HG03108 (cell line): ENCODE measurements around the gene LIN37.
"Not testable (repeated sequence)": the region's sequence is repeated elsewhere in the genome, so short reads cannot be mapped to it uniquely, and the experiment has no call there.

Experiments used
- ATAC-seq: cut with Tn5 transposase; IDR thresholded peaks from one replicate; pipeline ENCODE4 v1.9.1; 2021; ENCODE audit warnings: moderate library complexity; ENCODE audit not compliant: unreplicated experiment

Gene LIN37

DNA sequence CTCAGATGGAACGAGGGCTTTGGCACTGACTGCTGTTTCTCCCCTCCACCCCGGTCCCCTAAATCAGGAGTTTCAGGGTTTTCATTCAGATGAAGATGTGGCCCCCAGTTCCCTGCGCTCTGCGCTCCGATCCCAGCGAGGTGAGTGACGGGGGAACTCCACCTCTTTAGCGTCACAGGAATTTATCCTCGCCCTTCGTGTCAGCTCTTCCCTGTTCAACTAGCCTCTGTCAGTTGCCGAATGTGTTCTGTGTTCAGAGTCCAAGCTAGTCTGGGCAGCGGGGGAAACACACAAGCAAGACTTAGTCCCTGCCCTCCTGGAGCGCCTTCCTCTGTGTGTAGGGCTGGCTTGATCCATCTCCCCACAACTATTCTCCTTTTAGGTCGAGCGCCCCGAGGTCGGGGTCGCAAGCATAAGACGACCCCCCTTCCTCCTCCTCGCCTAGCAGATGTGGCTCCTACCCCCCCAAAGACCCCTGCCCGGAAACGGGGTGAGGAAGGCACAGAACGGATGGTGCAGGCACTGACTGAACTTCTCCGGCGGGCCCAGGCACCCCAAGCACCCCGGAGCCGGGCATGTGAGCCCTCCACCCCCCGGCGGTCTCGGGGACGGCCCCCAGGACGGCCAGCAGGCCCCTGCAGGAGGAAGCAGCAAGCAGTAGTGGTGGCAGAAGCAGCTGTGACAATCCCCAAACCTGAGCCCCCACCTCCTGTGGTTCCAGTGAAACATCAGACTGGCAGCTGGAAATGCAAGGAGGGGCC, 28.8 kb upstream of the LIN37 start:
- no peak for ATAC-seq

DNA sequence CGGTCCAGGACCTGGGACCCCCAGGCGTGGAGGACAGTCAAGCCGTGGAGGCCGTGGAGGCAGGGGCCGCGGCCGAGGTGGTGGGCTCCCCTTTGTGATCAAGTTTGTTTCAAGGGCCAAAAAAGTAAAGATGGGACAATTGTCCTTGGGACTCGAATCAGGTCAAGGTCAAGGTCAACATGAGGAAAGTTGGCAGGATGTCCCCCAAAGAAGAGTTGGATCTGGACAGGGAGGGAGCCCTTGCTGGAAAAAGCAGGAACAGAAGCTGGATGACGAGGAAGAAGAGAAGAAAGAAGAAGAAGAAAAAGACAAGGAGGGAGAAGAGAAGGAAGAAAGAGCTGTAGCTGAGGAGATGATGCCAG, 28.2 kb upstream of the LIN37 start:
- no peak for ATAC-seq

DNA sequence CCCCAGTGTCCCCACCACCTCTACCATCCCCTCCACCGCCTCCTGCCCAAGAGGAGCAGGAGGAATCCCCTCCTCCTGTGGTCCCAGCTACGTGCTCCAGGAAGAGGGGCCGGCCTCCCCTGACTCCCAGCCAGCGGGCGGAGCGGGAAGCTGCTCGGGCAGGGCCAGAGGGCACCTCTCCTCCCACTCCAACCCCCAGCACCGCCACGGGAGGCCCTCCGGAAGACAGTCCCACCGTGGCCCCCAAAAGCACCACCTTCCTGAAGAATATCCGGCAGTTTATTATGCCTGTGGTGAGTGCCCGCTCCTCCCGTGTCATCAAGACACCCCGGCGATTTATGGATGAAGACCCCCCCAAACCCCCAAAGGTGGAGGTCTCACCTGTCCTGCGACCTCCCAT, 27.7 kb upstream of the LIN37 start:
- no peak for ATAC-seq

DNA sequence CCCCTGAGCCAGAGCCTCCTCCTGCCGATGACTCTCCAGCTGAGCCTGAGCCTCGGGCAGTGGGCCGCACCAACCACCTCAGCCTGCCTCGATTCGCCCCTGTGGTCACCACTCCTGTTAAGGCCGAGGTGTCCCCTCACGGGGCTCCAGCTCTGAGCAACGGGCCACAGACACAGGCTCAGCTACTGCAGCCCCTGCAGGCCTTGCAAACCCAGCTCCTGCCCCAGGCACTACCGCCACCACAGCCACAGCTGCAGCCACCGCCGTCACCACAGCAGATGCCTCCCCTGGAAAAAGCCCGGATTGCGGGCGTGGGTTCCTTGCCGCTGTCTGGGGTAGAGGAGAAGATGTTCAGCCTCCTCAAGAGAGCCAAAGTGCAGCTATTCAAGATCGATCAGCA, 27.0 kb upstream of the LIN37 start:
- no peak for ATAC-seq

DNA sequence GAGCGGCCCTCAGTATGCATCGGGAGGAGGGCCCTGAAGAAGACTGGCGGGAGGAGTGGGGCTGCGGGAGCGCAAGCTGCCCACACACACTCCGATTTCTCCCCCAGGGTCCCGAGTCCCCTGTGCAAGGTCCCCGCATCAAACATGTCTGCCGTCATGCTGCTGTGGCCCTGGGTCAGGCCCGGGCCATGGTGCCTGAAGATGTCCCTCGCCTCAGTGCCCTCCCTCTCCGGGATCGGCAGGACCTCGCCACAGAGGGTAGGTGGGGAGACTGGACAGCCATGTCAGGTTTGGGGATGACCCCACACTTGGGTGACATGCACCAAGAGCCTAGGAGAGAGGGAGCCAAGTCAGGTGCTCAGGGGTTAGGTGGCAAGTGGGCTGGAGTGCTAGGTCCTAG, 25.9 kb upstream of the LIN37 start:
- no peak for ATAC-seq

DNA sequence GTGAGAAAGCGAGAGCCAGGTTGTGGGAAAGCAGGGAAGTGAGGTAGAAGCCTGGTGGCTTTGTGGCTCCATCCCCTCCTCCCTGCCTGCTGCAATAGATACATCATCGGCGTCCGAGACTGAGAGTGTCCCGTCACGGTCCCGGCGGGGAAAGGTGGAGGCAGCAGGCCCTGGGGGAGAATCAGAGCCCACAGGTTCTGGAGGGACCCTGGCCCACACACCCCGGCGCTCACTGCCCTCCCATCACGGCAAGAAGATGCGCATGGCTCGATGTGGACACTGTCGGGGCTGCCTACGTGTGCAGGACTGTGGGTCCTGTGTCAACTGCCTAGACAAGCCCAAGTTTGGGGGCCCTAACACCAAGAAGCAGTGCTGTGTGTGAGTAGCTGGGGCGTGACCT, 25.5 kb upstream of the LIN37 start:
- ATAC-seq, result no peak

DNA sequence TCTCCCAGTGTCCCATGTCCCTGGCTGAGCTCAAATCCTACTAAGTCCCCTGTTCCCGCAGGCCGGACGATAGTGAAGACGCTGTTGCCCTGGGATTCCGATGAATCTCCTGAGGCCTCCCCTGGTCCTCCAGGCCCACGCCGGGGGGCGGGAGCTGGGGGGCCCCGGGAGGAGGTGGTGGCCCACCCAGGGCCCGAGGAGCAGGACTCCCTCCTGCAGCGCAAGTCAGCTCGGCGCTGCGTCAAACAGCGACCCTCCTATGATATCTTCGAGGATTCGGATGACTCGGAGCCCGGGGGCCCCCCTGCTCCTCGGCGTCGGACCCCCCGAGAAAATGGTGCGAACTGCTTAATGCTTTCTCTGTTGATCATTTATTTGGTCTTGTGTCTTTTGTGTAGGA, 24.7 kb upstream of the LIN37 start:
- ATAC-seq, result no peak

DNA sequence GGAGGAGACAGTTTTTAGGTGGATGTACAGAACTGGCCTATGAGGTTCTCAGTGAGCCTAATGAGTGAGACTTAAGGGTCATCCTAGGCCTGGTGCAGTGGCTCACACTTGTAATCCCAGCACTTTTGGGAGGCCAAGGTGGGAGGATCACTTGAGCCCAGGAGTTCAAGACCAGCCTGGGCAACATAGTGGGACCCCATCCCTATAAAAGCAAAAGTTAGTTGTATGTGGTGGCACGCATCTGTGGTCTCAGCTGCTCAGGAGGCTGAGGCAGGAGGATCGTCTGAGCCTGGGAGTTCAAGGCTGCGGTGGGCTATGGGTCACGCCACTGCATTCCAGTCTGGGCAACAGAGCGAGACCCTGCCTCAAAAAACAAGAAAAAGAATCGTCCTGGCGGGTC, 24.2 kb upstream of the LIN37 start:
- not testable (repeated sequence) for ATAC-seq

DNA sequence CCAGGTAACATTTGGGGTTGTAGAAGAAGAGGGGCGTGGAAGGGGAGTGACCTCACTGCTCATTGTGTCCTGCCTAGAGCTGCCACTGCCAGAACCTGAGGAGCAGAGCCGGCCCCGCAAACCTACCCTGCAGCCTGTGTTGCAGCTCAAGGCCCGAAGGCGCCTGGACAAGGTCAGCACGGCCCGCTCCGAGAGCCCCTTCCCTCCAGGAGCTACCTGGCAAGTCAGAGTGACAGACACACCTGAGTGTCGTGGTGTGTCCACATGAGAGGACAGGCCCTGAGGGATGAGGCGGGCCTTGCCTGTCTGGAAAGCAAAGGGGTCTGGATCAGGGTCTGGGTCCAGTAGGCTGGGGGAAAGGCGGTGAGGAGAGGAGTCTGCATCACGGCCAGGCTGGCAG, 23.8 kb upstream of the LIN37 start:
- no peak for ATAC-seq

DNA sequence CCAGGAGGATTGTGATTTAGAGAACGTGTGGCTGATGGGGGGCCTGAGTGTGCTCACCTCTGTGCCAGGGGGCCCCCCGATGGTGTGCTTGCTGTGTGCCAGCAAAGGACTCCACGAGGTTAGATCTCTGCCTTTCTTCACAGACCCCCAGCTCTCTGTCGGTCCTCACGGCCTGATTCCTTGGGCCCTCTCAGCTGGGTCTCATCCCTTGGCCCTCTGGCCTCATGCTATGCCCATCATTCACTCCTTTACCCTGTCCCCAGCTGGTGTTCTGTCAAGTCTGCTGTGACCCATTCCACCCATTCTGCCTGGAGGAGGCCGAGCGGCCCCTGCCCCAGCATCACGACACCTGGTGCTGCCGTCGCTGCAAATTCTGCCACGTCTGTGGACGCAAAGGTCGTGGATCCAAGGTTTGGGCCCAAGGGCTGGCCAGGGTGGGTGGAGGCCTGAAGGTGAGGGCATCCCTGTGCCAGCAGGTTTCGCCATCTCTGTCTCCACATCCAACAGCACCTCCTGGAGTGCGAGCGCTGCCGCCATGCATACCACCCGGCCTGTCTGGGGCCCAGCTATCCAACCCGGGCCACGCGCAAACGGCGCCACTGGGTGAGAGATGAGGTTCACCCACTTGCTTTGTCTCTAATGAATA, 23.0 kb upstream of the LIN37 start:
- ATAC-seq, result no peak

DNA sequence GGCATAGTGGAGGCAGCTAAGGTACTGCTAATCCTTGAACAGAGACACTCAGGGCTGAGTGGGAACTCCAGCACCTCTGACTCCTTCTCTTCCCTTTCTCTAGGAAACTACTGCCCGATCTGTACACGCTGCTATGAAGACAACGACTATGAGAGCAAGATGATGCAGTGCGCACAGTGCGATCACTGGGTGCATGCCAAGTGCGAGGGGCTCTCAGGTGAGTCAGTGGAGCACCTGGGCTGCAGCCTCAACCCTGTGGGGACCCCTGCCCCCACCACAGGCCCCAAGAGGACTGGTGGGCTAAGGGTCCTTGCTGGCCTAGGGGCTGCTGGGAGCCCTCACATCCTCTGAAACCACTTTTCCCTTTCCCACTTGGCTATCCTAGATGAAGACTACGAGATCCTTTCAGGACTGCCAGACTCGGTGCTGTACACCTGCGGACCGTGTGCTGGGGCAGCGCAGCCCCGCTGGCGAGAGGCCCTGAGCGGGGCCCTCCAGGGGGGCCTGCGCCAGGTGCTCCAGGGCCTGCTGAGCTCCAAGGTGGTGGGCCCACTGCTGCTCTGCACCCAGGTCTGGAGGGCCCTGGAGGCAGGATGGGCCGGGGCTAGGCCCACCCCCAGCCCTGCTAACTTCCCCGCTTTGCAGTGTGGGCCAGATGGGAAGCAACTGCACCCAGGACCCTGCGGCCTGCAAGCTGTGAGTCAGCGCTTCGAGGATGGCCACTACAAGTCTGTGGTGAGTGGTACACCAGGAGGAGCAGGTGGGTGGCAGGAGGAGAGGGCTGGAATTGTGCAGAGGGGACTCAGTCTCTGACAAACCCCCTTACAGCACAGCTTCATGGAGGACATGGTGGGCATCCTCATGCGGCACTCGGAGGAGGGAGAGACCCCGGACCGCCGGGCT, 21.1 kb upstream of the LIN37 start:
- no peak for ATAC-seq

DNA sequence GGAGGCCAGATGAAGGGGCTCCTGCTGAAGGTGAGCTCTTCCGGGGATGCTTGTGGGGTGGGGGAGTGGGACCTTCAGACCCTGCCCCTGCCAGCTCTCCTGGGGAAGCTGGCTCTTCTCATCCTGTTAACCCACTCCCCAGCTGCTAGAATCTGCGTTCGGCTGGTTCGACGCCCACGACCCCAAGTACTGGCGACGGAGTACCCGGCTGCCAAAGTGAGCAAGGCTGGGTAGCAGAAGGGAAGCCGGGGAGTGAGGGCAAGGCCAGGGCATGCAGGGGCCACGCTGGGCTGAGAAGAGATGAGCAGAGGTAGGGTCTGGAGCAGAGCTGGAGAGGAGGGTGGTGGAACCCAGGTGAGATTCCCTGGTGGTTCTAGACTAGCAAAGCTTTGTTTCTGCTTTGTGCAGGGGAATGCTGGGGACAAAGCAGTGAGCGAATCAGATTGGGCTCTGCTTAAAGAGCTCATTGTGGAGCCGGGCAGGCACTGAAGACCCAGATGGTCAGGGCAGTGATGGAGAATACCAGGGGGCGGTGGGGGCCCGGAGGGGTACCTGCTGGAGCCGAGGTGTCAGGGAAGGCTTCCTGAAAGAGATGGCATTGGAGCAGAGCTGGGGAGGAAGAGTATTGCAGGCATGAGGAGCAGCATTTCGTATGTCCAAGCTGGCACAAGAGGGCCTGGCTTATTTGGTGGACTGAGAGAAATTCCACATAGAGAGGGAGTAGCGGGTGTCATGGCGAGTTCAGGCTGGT, 20.2 kb upstream of the LIN37 start:
- ATAC-seq, result no peak

DNA sequence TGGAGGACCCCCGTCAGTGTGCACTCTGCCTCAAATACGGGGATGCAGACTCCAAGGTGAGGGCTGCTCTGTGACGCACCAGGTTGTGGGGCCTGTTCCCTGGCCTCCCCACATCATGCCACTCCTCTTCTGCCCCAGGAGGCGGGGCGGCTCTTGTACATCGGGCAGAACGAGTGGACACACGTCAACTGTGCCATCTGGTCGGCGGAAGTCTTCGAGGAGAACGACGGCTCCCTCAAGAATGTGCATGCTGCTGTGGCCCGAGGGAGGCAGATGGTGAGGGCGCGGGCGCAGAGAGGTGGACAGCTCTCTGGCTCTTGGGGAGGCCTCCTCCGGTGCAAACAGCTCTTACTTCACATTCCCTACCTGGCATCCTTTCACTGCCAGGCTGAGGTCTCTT, 19.4 kb upstream of the LIN37 start:
- ATAC-seq, result no peak

DNA sequence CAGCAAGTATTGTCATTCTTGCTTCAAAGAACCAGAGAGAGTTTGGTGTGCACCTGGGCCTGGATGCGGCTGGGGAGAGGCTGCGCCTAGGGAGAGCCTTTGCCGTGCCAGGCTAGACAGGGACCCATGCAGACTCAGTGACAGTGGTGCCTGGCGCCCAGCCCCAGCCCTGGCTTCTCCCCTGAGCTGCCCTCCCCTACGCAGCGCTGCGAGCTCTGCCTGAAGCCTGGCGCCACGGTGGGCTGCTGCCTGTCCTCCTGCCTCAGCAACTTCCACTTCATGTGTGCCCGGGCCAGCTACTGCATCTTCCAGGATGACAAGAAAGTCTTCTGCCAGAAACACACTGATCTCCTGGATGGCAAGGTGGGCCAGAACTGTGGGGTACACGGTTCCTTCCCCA, 18.6 kb upstream of the LIN37 start:
- ATAC-seq, result no peak

DNA sequence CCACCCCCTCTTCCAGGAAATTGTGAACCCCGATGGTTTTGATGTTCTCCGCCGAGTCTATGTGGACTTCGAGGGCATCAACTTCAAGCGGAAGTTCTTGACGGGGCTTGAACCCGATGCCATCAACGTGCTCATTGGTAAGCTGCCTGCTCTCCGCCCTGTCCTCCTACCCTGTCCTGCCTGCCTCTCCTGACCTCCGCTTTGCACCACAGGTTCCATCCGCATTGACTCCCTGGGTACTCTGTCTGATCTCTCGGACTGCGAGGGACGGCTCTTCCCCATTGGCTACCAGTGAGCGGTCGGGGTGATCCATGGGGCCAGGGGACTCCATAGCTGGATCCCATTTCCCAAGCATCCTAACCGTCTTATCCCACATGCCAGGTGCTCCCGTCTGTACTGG, 18.1 kb upstream of the LIN37 start:
- ATAC-seq, result no peak

DNA sequence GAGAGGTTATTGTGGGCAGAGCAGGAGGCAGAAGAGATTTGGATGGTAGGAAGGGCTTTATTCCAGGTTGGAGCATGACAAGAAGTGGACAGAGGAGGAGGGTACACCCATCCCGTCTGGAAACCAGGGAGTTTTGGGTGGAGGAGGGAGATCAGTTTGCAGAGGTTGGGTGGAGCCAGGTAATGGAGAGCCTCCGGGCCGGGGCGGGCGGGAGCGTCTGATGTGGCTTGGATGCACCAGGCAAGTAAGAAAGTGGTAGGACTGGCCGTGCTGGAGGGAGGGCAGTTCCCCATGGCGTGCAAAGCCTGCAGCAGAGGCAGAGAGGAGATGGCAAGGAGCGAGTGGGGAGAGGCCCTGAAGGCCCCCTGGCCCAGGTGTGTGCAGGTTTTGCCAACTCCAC, 17.0 kb upstream of the LIN37 start:
- no peak for ATAC-seq

DNA sequence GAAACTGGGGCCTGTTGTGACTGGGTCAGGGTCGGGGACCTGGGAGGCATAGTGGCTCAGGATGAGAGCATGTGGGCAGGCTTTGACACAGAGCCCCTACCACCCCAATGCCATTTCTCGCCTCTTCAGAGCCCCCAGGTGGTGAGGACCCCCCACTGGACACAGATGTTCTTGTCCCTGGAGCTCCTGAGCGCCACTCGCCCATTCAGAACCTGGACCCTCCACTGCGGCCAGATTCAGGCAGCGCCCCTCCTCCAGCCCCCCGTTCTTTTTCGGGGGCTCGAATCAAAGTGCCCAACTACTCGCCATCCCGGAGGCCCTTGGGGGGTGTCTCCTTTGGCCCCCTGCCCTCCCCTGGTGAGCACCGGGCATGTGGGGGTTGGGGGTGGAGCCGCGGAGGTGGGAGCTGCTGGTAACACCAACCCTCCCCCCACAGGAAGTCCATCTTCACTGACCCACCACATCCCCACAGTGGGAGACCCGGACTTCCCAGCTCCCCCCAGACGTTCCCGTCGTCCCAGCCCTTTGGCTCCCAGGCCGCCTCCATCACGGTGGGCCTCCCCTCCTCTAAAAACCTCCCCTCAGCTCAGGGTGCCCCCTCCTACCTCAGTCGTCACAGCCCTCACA, 16.5 kb upstream of the LIN37 start:
- no peak for ATAC-seq

DNA sequence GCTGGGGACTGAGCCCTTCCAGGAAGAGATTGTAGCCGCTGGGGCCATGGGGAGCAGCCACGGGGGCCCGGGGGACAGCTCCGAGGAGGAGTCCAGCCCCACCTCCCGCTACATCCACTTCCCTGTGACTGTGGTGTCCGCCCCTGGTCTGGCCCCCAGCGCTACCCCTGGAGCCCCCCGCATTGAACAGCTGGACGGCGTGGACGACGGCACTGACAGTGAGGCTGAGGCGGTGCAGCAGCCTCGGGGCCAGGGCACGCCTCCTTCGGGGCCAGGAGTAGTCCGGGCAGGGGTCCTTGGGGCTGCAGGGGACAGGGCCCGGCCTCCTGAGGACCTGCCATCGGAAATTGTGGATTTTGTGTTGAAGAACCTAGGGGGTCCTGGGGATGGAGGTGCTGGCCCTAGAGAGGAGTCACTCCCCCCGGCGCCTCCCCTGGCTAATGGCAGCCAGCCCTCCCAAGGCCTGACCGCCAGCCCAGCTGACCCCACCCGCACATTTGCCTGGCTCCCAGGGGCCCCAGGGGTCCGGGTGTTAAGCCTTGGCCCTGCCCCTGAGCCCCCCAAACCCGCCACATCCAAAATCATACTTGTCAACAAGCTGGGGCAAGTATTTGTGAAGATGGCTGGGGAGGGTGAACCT, 15.7 kb upstream of the LIN37 start:
- no peak for ATAC-seq

DNA sequence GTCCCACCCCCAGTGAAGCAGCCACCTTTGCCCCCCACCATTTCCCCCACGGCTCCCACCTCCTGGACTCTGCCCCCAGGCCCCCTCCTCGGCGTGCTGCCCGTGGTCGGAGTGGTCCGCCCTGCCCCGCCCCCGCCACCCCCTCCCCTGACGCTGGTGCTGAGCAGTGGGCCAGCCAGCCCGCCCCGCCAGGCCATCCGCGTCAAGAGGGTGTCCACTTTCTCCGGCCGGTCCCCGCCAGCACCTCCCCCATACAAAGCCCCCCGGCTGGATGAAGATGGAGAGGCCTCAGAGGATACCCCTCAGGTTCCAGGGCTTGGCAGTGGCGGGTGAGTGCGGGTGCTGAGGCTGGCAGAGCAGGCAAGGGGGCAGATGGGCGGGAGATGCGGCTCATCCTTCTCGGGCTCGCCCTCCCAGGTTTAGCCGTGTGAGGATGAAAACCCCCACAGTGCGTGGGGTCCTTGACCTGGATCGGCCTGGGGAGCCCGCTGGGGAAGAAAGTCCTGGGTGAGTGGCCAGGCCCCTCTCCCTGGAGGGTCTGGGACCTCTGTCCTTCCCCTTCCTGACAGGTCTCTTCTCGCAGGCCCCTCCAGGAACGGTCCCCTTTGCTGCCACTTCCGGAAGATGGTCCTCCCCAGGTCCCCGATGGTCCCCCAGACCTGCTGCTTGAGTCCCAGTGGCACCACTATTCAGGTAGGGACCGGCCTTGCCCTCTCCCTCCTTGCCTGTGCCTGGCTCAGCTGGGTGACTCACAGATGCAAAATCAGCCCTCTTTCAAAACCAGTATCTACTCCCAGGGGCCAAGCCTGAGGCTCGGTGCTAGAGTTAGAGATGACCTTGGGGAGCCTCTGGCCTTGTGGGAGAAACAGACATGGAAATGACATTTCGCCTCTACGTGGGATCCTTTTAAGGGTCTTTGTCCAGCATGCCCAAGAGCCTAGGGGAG, 14.9 kb upstream of the LIN37 start:
- ATAC-seq, result no peak
